ENCODE results near the gene VPS4B. TPM values are rescaled to one million over a fixed set of nuclear protein-coding genes. Genes with fewer than 3 reads are reported as not detected.

The VPS4B gene
- total and polyA plus RNA-seq, 10 of the 15 experiments (the other 5 are each of a cell fraction or from before 2014, with no cell fraction given) = 21.4 to 37.6 (median 29.8) TPM

DNA sequence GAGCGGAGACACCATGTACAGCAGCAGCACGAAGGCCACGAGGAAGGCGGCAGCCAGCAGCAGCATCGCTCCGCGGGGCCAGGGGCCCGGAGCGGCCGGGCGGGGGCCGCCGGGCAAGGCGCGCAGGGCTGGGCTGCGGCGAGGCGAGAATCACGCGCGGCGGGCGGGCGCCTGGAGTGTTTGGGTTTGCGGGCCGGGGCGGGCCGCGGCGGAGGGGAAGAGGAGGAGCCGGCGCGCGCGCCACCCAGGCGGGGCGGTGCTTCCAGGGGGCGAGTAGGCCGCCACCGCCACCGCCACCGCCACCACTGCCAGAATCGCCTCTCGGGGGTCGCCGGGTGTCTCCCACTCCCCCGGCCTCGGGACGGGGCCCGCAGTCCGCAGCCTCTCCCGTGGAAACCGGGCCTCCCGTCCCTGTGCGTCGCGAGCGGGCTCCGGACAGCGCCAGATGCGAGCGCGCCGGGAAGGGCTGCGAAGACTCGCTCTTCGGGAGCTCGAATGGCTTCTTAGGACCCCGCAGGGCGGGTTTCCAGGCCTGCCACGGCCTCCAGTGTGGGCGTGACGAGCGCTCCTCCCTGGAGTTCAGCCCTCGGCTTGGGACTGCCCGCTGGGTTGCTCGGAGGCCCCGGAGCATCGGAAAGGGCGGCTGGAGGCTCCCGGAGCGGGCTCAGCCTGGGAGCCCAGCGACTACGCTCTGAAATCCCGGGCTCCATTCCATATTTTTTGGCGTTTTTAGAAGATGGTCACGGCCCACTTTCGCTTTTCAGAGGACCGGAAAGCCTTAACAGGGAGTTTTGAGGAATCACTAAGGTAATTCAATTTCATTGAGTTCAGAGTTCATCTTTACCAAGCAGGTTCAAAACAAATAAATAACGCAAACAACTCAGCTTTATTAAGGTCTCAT lies 55.0 kb downstream of the VPS4B start, which contains the start of gene KDSR:
KDSR (minus strand) TSS at position 154 of the 901 bp plus-strand sequence; CDS start at position 66, 88 bp downstream.
- RAD21 ChIA-PET (ENCODE audit: unreplicated experiment) = interaction anchor here (0.7 kb wide), 1 partner anchor 294 kb away, joined by 3 read pairs; no protein-coding TSS in a partner anchor
- ATAC-seq (peak; percentile 92), FAIRE-seq (no peak), DNase-seq (ENCODE audit: low read depth, low spot score) (peak; percentile 53)
- intact Hi-C loops (cut with micrococcal nuclease; ENCODE audit: unreplicated experiment) (loop anchor here (1.0 kb wide), 1 partner anchor 55 kb away; the partner anchor contains the start of gene VPS4B), in situ Hi-C loops (cut with MboI) (no loop called here)
- peak within 1 kb of the TSS; percentile 93 for H2AFZ ChIP-seq (ENCODE audit: control insufficient read depth, low read depth, low read length)
- H3K9ac ChIP-seq (ENCODE audit: control insufficient read depth, insufficient read depth, low read length) = peak within 1 kb of the TSS; percentile 77
- BruUV-seq (replicated peaks) = TSS peak; percentile 84
- H3K4me2 ChIP-seq (ENCODE audit: control insufficient read depth, insufficient read depth) = peak within 1 kb of the TSS; percentile 85
- H3K27me3 ChIP-seq (replicated peaks in 1 of 2; ENCODE audit: control insufficient read depth in 2 of 2, insufficient read depth in 2 of 2, low read length in 1 of 2) = no peaks in the 10 kb centered on the region
- POLR2A ChIA-PET = interaction anchor here (0.5 to 0.7 kb wide), 2 partner anchors 16 to 54 kb away, joined by 3 read pairs; partner anchors contain the start of gene VPS4B
- no peaks in the 10 kb centered on the region for H3K4me1 ChIP-seq (ENCODE audit: control insufficient read depth, insufficient read depth, low read length)
- peak within 1 kb of the TSS; percentile 84 for H3K27ac ChIP-seq (ENCODE audit: control insufficient read depth, insufficient read depth)
- WGBS (ENCODE audit: insufficient coverage, insufficient replicate concordance, low lambda C conversion rate, missing lambda C conversion rate) = 1% methylated on average over 59 of the region's 90 CpGs
- no peaks in the 10 kb centered on the region; a peak in 1 of 4 replicates for H3K36me3 ChIP-seq (ENCODE audit: control insufficient read depth in 2 of 2, insufficient read depth in 2 of 2, low read length in 1 of 2)
- H3K4me3 ChIP-seq = peak within 1 kb of the TSS; percentile 93
- SMC1A ChIA-PET (ENCODE audit: uncharacterized antibody, unreplicated experiment) = interaction anchor here (0.8 to 1.5 kb wide), 5 partner anchors 14 to 101 kb away, joined by 3 to 8 read pairs (median 4); no protein-coding TSS in a partner anchor
- CTCF ChIA-PET = interaction anchor here (0.6 to 0.9 kb wide), 2 partner anchors 70 to 1068 kb away, joined by 3 to 4 read pairs; no protein-coding TSS in a partner anchor
- peaks cover 17% of the 10 kb centered on the region for H3K79me2 ChIP-seq (ENCODE audit: control insufficient read depth, insufficient read depth, low read length)
- no peaks in the 10 kb centered on the region; the same call in 1 of the 3 replicates for H3K9me3 ChIP-seq (replicated peaks; ENCODE audit: control insufficient read depth, insufficient read depth, low read length)
- H4K20me1 ChIP-seq (ENCODE audit: control insufficient read depth, insufficient read depth) = no peaks in the 10 kb centered on the region
- TF ChIP-seq BACH1 (IDR thresholded peaks at IDR 0.05; ENCODE audit: borderline replicate concordance) (peak; percentile 68; the same call in 1 of the 2 replicates), ZZZ3 (IDR thresholded peaks at IDR 0.05; ENCODE audit: control insufficient read depth, insufficient read length, low read depth) (no peak), WRNIP1 (IDR thresholded peaks at IDR 0.05; ENCODE audit: borderline replicate concordance, low read depth, low read length) (no peak), MEF2A (IDR thresholded peaks at IDR 0.05; ENCODE audit: insufficient read depth, low read depth, low read length) (0 out of 2 replicates have a peak, but pooled peaks have one; percentile 14), BHLHE40 (IDR thresholded peaks at IDR 0.05; ENCODE audit: borderline replicate concordance in 1 of 2, low read depth in 2 of 2, low read length in 1 of 2) (peak; percentile 53 to 84), SMAD5 (IDR thresholded peaks at IDR 0.05; ENCODE audit: low read depth) (peak; percentile 23; the same call in 1 of the 2 replicates), JUND (IDR thresholded peaks at IDR 0.05; ENCODE audit: low read depth, low read length) (no peak), NR2C1 (IDR thresholded peaks at IDR 0.05) (peak; percentile 56), KLF5 (IDR thresholded peaks at IDR 0.05; ENCODE audit: partially characterized antibody) (no peak), EGR1 (IDR thresholded peaks at IDR 0.05; ENCODE audit: borderline replicate concordance in 1 of 2, low read depth in 2 of 2, low read length in 2 of 2) (peak in 1 of 2 experiments; percentile 68; a peak in 1 of 3 replicates), RAD51 (IDR thresholded peaks at IDR 0.05) (no peak), SMAD1 (IDR thresholded peaks at IDR 0.05; ENCODE audit: low read depth, partially characterized antibody) (no peak), FOXM1 (IDR thresholded peaks at IDR 0.05; ENCODE audit: low read depth, low read length) (0 out of 2 replicates have a peak, but pooled peaks have one; percentile 27), NBN (IDR thresholded peaks at IDR 0.05) (peak; percentile 72), ZNF384 (IDR thresholded peaks at IDR 0.05; ENCODE audit: borderline replicate concordance, low read depth, low read length) (no peak), TAF1 (IDR thresholded peaks at IDR 0.05; ENCODE audit: borderline replicate concordance, low read depth, low read length) (peak; percentile 72), CBX5 (IDR thresholded peaks at IDR 0.05; ENCODE audit: low read depth) (peak; percentile 62)
- TF ChIP-seq, protein P1, sequence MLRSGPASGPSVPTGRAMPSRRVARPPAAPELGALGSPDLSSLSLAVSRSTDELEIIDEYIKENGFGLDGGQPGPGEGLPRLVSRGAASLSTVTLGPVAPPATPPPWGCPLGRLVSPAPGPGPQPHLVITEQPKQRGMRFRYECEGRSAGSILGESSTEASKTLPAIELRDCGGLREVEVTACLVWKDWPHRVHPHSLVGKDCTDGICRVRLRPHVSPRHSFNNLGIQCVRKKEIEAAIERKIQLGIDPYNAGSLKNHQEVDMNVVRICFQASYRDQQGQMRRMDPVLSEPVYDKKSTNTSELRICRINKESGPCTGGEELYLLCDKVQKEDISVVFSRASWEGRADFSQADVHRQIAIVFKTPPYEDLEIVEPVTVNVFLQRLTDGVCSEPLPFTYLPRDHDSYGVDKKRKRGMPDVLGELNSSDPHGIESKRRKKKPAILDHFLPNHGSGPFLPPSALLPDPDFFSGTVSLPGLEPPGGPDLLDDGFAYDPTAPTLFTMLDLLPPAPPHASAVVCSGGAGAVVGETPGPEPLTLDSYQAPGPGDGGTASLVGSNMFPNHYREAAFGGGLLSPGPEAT (IDR thresholded peaks at IDR 0.05; ENCODE audit: low read depth) = peak; percentile 88
- TF ChIP-seq, protein P2, sequence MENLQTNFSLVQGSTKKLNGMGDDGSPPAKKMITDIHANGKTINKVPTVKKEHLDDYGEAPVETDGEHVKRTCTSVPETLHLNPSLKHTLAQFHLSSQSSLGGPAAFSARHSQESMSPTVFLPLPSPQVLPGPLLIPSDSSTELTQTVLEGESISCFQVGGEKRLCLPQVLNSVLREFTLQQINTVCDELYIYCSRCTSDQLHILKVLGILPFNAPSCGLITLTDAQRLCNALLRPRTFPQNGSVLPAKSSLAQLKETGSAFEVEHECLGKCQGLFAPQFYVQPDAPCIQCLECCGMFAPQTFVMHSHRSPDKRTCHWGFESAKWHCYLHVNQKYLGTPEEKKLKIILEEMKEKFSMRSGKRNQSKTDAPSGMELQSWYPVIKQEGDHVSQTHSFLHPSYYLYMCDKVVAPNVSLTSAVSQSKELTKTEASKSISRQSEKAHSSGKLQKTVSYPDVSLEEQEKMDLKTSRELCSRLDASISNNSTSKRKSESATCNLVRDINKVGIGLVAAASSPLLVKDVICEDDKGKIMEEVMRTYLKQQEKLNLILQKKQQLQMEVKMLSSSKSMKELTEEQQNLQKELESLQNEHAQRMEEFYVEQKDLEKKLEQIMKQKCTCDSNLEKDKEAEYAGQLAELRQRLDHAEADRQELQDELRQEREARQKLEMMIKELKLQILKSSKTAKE (IDR thresholded peaks at IDR 0.05; ENCODE audit: low read depth, poor library complexity, severe bottlenecking) = no peak

Data from GM12878 (cell line).